ENCODE data around the gene HSFX4.

DNA sequence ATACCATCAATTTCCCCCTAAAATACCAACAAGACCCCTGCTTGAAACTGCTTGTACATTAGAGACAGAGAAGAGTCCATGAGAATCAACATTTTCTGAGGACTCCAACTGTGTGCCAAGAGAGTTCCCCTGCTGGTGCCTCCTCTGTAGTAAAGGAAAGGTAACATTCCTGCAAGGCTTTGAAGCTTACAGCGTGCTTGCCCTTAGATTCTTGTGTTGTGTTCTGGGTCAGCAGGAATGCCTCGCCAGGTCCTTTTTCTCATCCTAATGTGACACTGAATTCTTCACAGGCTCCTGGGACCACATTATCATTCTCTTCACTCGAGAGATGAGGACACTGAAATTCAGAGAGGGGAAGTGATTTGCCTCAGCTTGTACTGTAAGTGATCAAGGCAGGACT, 18.6 kb downstream of the HSFX4 start:
- TF ChIP-seq, protein P1, sequence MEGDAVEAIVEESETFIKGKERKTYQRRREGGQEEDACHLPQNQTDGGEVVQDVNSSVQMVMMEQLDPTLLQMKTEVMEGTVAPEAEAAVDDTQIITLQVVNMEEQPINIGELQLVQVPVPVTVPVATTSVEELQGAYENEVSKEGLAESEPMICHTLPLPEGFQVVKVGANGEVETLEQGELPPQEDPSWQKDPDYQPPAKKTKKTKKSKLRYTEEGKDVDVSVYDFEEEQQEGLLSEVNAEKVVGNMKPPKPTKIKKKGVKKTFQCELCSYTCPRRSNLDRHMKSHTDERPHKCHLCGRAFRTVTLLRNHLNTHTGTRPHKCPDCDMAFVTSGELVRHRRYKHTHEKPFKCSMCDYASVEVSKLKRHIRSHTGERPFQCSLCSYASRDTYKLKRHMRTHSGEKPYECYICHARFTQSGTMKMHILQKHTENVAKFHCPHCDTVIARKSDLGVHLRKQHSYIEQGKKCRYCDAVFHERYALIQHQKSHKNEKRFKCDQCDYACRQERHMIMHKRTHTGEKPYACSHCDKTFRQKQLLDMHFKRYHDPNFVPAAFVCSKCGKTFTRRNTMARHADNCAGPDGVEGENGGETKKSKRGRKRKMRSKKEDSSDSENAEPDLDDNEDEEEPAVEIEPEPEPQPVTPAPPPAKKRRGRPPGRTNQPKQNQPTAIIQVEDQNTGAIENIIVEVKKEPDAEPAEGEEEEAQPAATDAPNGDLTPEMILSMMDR (IDR thresholded peaks at IDR 0.05; ENCODE audit: insufficient read depth, low read length) = no peak
- TF ChIP-seq GABPA (IDR thresholded peaks at IDR 0.05; ENCODE audit: low read depth) = no peak
